GM23338 (cell line): ENCODE measurements around the gene RNF19B. TPM values are rescaled to one million over a fixed set of nuclear protein-coding genes. Genes with fewer than 3 reads are reported as not detected.

Experiments used
- ATAC-seq: fragments of 200-7000 bp; cut with Tn5 transposase; 3 replicates; pipeline ENCODE4 v1.9.1; 2020
- DNase-seq: peaks from one replicate; pipeline ENCODE4 v3.0.0-alpha.2; 2015; ENCODE audit warnings: low spot score
- H2AFZ ChIP-seq: fragments of 200-600 bp; sonication (generic); 2 replicates; pipeline ENCODE4 v1.8.0; 2016; ENCODE audit warnings: antibody characterized with exemption, mild to moderate bottlenecking, moderate library complexity
- H3F3A ChIP-seq: fragments of 200-600 bp; sonication (generic); replicated peaks from 2 replicates; pipeline ENCODE4 v1.8.0; 2017; ENCODE audit warnings: antibody characterized with exemption, mixed run types, low read depth
- H3K27ac ChIP-seq: fragments of 200-600 bp; sonication (generic); 2 replicates; pipeline ENCODE4 v1.6.1; 2016; ENCODE audit warnings: low read depth
- H3K27me3 ChIP-seq: fragments of 200-600 bp; sonication (generic); 2 replicates; pipeline ENCODE4 v1.8.0; 2016; ENCODE audit warnings: mild to moderate bottlenecking, mixed run types, moderate library complexity; ENCODE audit not compliant: insufficient read depth
- H3K36me3 ChIP-seq: fragments of 200-600 bp; sonication (generic); 2 replicates; pipeline ENCODE4 v1.8.0; 2016; ENCODE audit warnings: mild to moderate bottlenecking; ENCODE audit not compliant: insufficient read depth
- H3K4me1 ChIP-seq: fragments of 200-600 bp; sonication (generic); 2 replicates; pipeline ENCODE4 v1.8.0; 2016; ENCODE audit warnings: mild to moderate bottlenecking, moderate library complexity; ENCODE audit not compliant: insufficient read depth
- H3K4me2 ChIP-seq: fragments of 200-600 bp; sonication (generic); 2 replicates; pipeline ENCODE4 v1.7.1; 2017; ENCODE audit warnings: mixed run types
- H3K4me3 ChIP-seq: fragments of 200-600 bp; sonication (generic); 2 replicates; pipeline ENCODE4 v1.6.1; 2016; ENCODE audit warnings: mixed run types
- H3K79me2 ChIP-seq: fragments of 200-600 bp; sonication (generic); replicated peaks from 2 replicates; pipeline ENCODE4 v1.8.0; 2017; ENCODE audit warnings: mild to moderate bottlenecking; ENCODE audit not compliant: insufficient read depth
- H3K9me2 ChIP-seq: fragments of 200-600 bp; sonication (generic); 2 replicates; pipeline ENCODE4 v1.8.0; 2017; ENCODE audit not compliant: insufficient read depth
- H4K20me1 ChIP-seq: fragments of 200-600 bp; sonication (generic); replicated peaks from 2 replicates; pipeline ENCODE4 v1.8.0; 2017; ENCODE audit warnings: mild to moderate bottlenecking; ENCODE audit not compliant: insufficient read depth
- H3K27ac Mint-ChIP-seq: 2 replicates; pipeline ENCODE4 v1.8.0; 2020; ENCODE audit warnings: inconsistent platforms, mild to moderate bottlenecking, moderate library complexity, mixed read lengths
- H3K27me3 Mint-ChIP-seq: 3 replicates; pipeline ENCODE4 v1.8.0; 2022; ENCODE audit warnings: low read depth, mild to moderate bottlenecking, moderate library complexity, mixed read lengths, inconsistent platforms; ENCODE audit not compliant: insufficient read depth, poor library complexity
- H3K36me3 Mint-ChIP-seq: 3 replicates; pipeline ENCODE4 v1.8.0; 2021; ENCODE audit warnings: low read depth, mild to moderate bottlenecking, inconsistent platforms, moderate library complexity, mixed read lengths
- H3K4me1 Mint-ChIP-seq: 3 replicates; pipeline ENCODE4 v1.8.0; 2020; ENCODE audit warnings: mild to moderate bottlenecking, inconsistent platforms, mixed read lengths
- H3K4me3 Mint-ChIP-seq: 3 replicates; pipeline ENCODE4 v1.8.0; 2021; ENCODE audit warnings: moderate library complexity, mild to moderate bottlenecking, inconsistent platforms, mixed read lengths
- H3K9me3 Mint-ChIP-seq: 3 replicates; pipeline ENCODE4 v1.8.0; 2020; ENCODE audit warnings: moderate library complexity, mild to moderate bottlenecking, inconsistent platforms, mixed read lengths
- CREB1 ChIP-seq: fragments of 250-450 bp; sonication (Bioruptor Pico); IDR thresholded peaks from 2 replicates; pipeline ENCODE4 v1.5.0; 2020; ENCODE audit warnings: low read depth, mild to moderate bottlenecking, moderate library complexity
- EZH2 ChIP-seq: fragments of 200-600 bp; sonication (generic); IDR thresholded peaks from one replicate; pipeline ENCODE4 v1.8.0; 2017; ENCODE audit warnings: antibody characterized with exemption, mild to moderate bottlenecking, low read depth; ENCODE audit not compliant: unreplicated experiment
- POLR2AphosphoS5 ChIP-seq: IDR thresholded peaks from 2 replicates; pipeline ENCODE4 v1.6.1; 2016; ENCODE audit warnings: antibody characterized with exemption, low read depth
- polyA plus RNA-seq: library from polyadenylated mRNA; unstranded; fragments of >200 nt; fragmentation: Nextera tagmentation; extraction: Ambion mirVana; gene quantifications from 2 replicates; pipeline ENCODE4 v1.2.1, GENCODE V29; 2016
- total RNA-seq: library from RNA; depleted of rRNA; stranded (reverse); fragments of >200 nt; shearing (Covaris generic); gene quantifications from 2 replicates; pipeline ENCODE4 v1.2.3, GENCODE V29; 2014
- TF ChIP-seq, protein P1 (sequence below): IDR thresholded peaks from one replicate; pipeline ENCODE4 v1.6.1; 2018; ENCODE audit warnings: antibody characterized with exemption; ENCODE audit not compliant: unreplicated experiment
- TF ChIP-seq, protein P2 (sequence below), 2 experiments: fragments of 200-600 bp in 1 of 2; sonication (generic) in 1 of 2; conservative IDR thresholded peaks; 2 replicates each; pipeline versions ENCODE4 v1.5.1 to v1.6.1; 2016 to 2017; ENCODE audit warnings: antibody characterized with exemption in 2 of 2, low read depth in 2 of 2, mild to moderate bottlenecking in 2 of 2, moderate library complexity in 1 of 2

The RNF19B gene
- total and polyA plus RNA-seq, 2 experiments from 2014 or later = 2.9 to 11.9 TPM

DNA sequence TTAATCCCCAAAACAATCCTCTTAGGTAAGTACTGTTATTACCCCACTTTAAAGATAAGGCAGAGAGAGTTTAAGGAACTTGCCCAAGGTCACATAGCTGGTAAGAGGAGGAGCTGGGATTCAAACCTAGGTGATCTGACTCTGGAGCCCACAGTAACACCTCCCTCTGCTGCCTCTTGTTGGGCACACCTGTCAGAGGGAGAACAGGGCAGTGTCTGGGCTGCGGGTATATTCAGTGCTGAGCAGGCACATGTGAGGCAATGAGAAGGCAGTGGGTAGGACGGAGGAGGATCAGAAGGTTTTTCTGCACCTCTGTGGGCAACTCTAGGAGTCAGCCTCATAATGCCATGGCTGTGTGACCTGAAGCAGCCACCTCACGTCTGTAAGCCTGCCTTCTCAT, 76.5 kb downstream of the RNF19B start:
- Histone ChIP-seq H3K4me3 (no peak overlapping the region), H2AFZ (no peak overlapping the region), H3K27ac (no peak overlapping the region), H3K36me3 (no peaks in the 10 kb centered on the region), H4K20me1 (peaks cover 6% of the 10 kb centered on the region), H3F3A (peaks cover 7% of the 10 kb centered on the region; the same call in 1 of the 2 replicates), H3K27me3 (peaks cover 64% of the 10 kb centered on the region), H3K4me1 (peaks cover 10% of the 10 kb centered on the region), H3K9me2 (no peaks in the 10 kb centered on the region), H3K4me2 (no peak overlapping the region), H3K79me2 (no peaks in the 10 kb centered on the region)
- peaks cover 5% of the 10 kb centered on the region; the same call in 2 of the 3 replicates for H3K9me3 Mint-ChIP-seq
- ATAC-seq (no peak), DNase-seq (no peak)
- no peak for TF ChIP-seq EZH2
- TF ChIP-seq CREB1 (CRISPR knock-in tag) = no peak
- TF ChIP-seq, protein P1, sequence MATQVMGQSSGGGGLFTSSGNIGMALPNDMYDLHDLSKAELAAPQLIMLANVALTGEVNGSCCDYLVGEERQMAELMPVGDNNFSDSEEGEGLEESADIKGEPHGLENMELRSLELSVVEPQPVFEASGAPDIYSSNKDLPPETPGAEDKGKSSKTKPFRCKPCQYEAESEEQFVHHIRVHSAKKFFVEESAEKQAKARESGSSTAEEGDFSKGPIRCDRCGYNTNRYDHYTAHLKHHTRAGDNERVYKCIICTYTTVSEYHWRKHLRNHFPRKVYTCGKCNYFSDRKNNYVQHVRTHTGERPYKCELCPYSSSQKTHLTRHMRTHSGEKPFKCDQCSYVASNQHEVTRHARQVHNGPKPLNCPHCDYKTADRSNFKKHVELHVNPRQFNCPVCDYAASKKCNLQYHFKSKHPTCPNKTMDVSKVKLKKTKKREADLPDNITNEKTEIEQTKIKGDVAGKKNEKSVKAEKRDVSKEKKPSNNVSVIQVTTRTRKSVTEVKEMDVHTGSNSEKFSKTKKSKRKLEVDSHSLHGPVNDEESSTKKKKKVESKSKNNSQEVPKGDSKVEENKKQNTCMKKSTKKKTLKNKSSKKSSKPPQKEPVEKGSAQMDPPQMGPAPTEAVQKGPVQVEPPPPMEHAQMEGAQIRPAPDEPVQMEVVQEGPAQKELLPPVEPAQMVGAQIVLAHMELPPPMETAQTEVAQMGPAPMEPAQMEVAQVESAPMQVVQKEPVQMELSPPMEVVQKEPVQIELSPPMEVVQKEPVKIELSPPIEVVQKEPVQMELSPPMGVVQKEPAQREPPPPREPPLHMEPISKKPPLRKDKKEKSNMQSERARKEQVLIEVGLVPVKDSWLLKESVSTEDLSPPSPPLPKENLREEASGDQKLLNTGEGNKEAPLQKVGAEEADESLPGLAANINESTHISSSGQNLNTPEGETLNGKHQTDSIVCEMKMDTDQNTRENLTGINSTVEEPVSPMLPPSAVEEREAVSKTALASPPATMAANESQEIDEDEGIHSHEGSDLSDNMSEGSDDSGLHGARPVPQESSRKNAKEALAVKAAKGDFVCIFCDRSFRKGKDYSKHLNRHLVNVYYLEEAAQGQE = no peak
- no peak for TF ChIP-seq POLR2AphosphoS5
- TF ChIP-seq, protein P2, sequence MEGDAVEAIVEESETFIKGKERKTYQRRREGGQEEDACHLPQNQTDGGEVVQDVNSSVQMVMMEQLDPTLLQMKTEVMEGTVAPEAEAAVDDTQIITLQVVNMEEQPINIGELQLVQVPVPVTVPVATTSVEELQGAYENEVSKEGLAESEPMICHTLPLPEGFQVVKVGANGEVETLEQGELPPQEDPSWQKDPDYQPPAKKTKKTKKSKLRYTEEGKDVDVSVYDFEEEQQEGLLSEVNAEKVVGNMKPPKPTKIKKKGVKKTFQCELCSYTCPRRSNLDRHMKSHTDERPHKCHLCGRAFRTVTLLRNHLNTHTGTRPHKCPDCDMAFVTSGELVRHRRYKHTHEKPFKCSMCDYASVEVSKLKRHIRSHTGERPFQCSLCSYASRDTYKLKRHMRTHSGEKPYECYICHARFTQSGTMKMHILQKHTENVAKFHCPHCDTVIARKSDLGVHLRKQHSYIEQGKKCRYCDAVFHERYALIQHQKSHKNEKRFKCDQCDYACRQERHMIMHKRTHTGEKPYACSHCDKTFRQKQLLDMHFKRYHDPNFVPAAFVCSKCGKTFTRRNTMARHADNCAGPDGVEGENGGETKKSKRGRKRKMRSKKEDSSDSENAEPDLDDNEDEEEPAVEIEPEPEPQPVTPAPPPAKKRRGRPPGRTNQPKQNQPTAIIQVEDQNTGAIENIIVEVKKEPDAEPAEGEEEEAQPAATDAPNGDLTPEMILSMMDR (conservative IDR thresholded peaks at IDR 0.05; ENCODE audit: low read depth in 2 of 2) = no peak
- H3K27ac Mint-ChIP-seq = no peak overlapping the region
- H3K36me3 Mint-ChIP-seq = peaks cover 8% of the 10 kb centered on the region; the same call in 1 of the 3 replicates
- H3K4me1 Mint-ChIP-seq = peaks cover 23% of the 10 kb centered on the region
- no peak overlapping the region for H3K4me3 Mint-ChIP-seq
- peaks cover 47% of the 10 kb centered on the region for H3K27me3 Mint-ChIP-seq

DNA sequence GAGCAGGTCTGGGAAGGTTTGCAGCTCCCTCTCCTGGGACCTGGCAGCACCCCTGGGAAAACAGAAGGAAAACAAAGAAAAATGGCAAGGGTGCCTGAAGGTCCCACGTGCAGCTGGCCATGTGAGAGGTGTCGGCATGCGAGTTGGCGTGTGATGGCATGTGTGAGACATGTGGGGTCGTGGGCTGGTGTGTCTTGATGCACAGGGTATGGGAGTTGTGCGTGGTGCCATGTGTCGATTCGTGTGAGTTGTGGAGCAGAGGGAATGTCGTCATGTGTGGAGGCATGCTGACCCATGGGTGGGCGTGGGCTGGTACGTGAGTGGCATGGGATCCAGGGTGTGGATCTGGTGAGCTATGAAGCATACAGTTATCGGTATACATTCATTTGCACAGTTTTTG, 77.0 kb downstream of the RNF19B start:
- Histone ChIP-seq H3K27me3 (peaks cover 64% of the 10 kb centered on the region), H3K9me2 (no peaks in the 10 kb centered on the region), H3K79me2 (no peaks in the 10 kb centered on the region), H2AFZ (no peak overlapping the region), H4K20me1 (peaks cover 6% of the 10 kb centered on the region), H3K4me3 (no peak overlapping the region), H3K4me1 (peaks cover 10% of the 10 kb centered on the region), H3K4me2 (no peak overlapping the region), H3F3A (peaks cover 7% of the 10 kb centered on the region; the same call in 1 of the 2 replicates), H3K27ac (no peak overlapping the region), H3K36me3 (no peaks in the 10 kb centered on the region)
- ATAC-seq (no peak), DNase-seq (no peak)
- Mint-ChIP-seq H3K9me3 (peaks cover 5% of the 10 kb centered on the region; the same call in 2 of the 3 replicates), H3K4me1 (peaks cover 22% of the 10 kb centered on the region), H3K36me3 (peaks cover 7% of the 10 kb centered on the region; the same call in 1 of the 3 replicates), H3K27me3 (peaks cover 45% of the 10 kb centered on the region), H3K4me3 (no peak overlapping the region), H3K27ac (no peak overlapping the region)
- TF ChIP-seq, protein P1 = no peak
- no peak for TF ChIP-seq POLR2AphosphoS5
